Adrenal gland (tissue), 5 donors: ENCODE results near the gene GNPTG.

Experiments used
- CTCF ChIP-seq, 6 experiments: fragments of 450-650 bp in 4 of 6; fragments of 200-600 bp in 2 of 6; sonication (generic) in 1 of 6; IDR thresholded peaks; 1 replicate in 5 of 6; 2 replicates in 1 of 6; pipeline versions ENCODE4 v1.5.1 to v1.8.0; 2016 to 2021; ENCODE audit warnings: antibody characterized with exemption in 6 of 6, mild to moderate bottlenecking in 2 of 6, moderate library complexity in 1 of 6
- POLR2A ChIP-seq, 2 donors: fragments of 450-650 bp; IDR thresholded peaks; one replicate each; pipeline ENCODE4 v1.6.1; 2017; ENCODE audit warnings: antibody characterized with exemption in 2 of 2, mild to moderate bottlenecking in 2 of 2, moderate library complexity in 1 of 2
- donor health status: DM: no; HTN: no; CAD: no.

GRCh38 chr16:1398826-1399581, 47.3 kb downstream of the GNPTG start:
- TF ChIP-seq POLR2A (IDR thresholded peaks at IDR 0.05) (no peak), CTCF (IDR thresholded peaks at IDR 0.05) (no peak)
